Upper lobe of right lung (tissue), 1 donor: ENCODE measurements around the gene PTPRN2. TPM values are rescaled to one million over a fixed set of nuclear protein-coding genes. Genes with fewer than 3 reads are reported as not detected.

ENCODE experiments used
- ATAC-seq: fragments of 200-7000 bp; cut with Tn5 transposase; one replicate; pipeline ENCODE4 v1.9.1; 2020; ENCODE audit warnings: mild to moderate bottlenecking, moderate library complexity
- DNase-seq: peaks from one replicate; pipeline ENCODE4 v3.0.0-alpha.2; 2020
- H3K27ac ChIP-seq: fragments of 200-600 bp; one replicate; pipeline ENCODE4 v1.8.0; 2022
- H3K27me3 ChIP-seq: fragments of 200-600 bp; one replicate; pipeline ENCODE4 v1.8.0; 2022; ENCODE audit warnings: mild to moderate bottlenecking
- H3K36me3 ChIP-seq: fragments of 200-600 bp; one replicate; pipeline ENCODE4 v1.8.0; 2022
- H3K4me1 ChIP-seq: fragments of 200-600 bp; one replicate; pipeline ENCODE4 v1.8.0; 2022
- H3K4me3 ChIP-seq: fragments of 200-600 bp; one replicate; pipeline ENCODE4 v1.8.0; 2022; ENCODE audit warnings: mild to moderate bottlenecking
- H3K9me3 ChIP-seq: fragments of 200-600 bp; one replicate; pipeline ENCODE4 v1.8.0; 2022
- CTCF ChIP-seq: fragments of 200-600 bp; IDR thresholded peaks from one replicate; pipeline ENCODE4 v1.8.0; 2022; ENCODE audit warnings: antibody characterized with exemption
- intact Hi-C: fragments of 100-400 bp; cut with DNase I; formaldehyde crosslinking; loops from one replicate; pipeline ENCODE4 v1.11.0; 2022
- total RNA-seq: library from RNA; stranded (reverse); fragmentation: NEBNext Ultra II Directional; extraction: Animal tissue kit (Norgen Biotek cat#: 25700); gene quantifications from one replicate; pipeline ENCODE4 v1.2.1, GENCODE V29; 2021
- donor health status: DM: no; HTN: yes; CAD: no; lungs with severe emphysema.

Gene PTPRN2
- total RNA-seq, 1 donor from 2014 or later, result 4.9 TPM

GRCh38 chr7:158260567-158261361 lies 326.9 kb downstream of the PTPRN2 start:
- intact Hi-C loops, result no loop called here
- H3K27me3 ChIP-seq, result no peaks in the 10 kb centered on the region
- no peaks in the 10 kb centered on the region for H3K9me3 ChIP-seq
- ATAC-seq (no peak), DNase-seq (no peak)
- H3K4me1 ChIP-seq, result no peaks in the 10 kb centered on the region
- no peak overlapping the region for H3K27ac ChIP-seq
- no peak overlapping the region for H3K4me3 ChIP-seq
- H3K36me3 ChIP-seq, result no peaks in the 10 kb centered on the region
- TF ChIP-seq CTCF, result no peak

GRCh38 chr7:158259671-158260418 lies 327.8 kb downstream of the PTPRN2 start:
- H3K27me3 ChIP-seq, result no peaks in the 10 kb centered on the region
- DNase-seq, result no peak
- H3K36me3 ChIP-seq, result no peaks in the 10 kb centered on the region
- TF ChIP-seq CTCF, result no peak
- H3K27ac ChIP-seq, result no peak overlapping the region
- no peaks in the 10 kb centered on the region for H3K9me3 ChIP-seq
- ATAC-seq, result no peak
- no peaks in the 10 kb centered on the region for H3K4me1 ChIP-seq
- intact Hi-C loops, result no loop called here
- H3K4me3 ChIP-seq, result no peak overlapping the region

GRCh38 chr7:158259141-158259540 lies 328.5 kb downstream of the PTPRN2 start:
- TF ChIP-seq CTCF, result no peak
- no peaks in the 10 kb centered on the region for H3K4me1 ChIP-seq
- H3K36me3 ChIP-seq, result no peaks in the 10 kb centered on the region
- intact Hi-C loops, result no loop called here
- H3K27me3 ChIP-seq, result no peaks in the 10 kb centered on the region
- no peaks in the 10 kb centered on the region for H3K9me3 ChIP-seq
- ATAC-seq (no peak), DNase-seq (no peak)
- no peak overlapping the region for H3K4me3 ChIP-seq
- no peak overlapping the region for H3K27ac ChIP-seq

- H3K4me1 ChIP-seq, result no peaks in the 10 kb centered on the region
- TF ChIP-seq CTCF, result no peak
- no peak overlapping the region for H3K4me3 ChIP-seq
- intact Hi-C loops, result no loop called here
- H3K27me3 ChIP-seq, result no peaks in the 10 kb centered on the region
- peak; percentile 21 for DNase-seq
- H3K9me3 ChIP-seq, result no peaks in the 10 kb centered on the region
- no peaks in the 10 kb centered on the region for H3K36me3 ChIP-seq
- no peak overlapping the region for H3K27ac ChIP-seq
- no peak for ATAC-seq
Observed at GRCh38 chr7:158258411-158259130, 329.1 kb downstream of the PTPRN2 start.

GRCh38 chr7:158257516-158258410 lies 329.9 kb downstream of the PTPRN2 start:
- Histone ChIP-seq H3K9me3 (no peaks in the 10 kb centered on the region), H3K27me3 (no peaks in the 10 kb centered on the region), H3K27ac (no peak overlapping the region), H3K4me3 (no peak overlapping the region), H3K36me3 (no peaks in the 10 kb centered on the region), H3K4me1 (no peaks in the 10 kb centered on the region)
- DNase-seq, result peak; percentile 54
- no peak for TF ChIP-seq CTCF
- no peak for ATAC-seq
- intact Hi-C loops, result no loop called here
